Measurements from ENCODE around the gene CXCL16. TPM values are rescaled to one million over a fixed set of nuclear protein-coding genes. Genes with fewer than 3 reads are reported as not detected.

CXCL16 gene
- total RNA-seq, 1 experiment from 2014 or later: 4.5 TPM

DNA sequence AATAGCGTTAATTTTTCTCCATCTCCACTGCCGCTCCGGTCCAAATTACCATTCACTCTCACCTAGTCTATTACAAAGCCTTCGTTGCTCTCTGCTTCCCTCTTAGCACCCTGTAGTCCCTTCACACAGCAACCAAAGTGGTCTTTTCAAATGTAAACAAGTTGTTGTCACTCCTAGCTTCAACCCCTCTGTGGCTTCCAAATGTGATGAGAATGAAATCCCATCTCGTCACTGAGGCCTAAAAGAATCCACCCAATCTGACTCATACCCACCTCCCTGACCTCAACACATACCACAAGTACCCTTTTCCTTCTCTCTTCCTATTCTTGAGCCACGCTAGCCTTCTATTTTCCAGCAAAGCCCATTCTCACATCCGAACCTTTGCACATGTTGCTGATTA lies 33.6 kb downstream of the CXCL16 start:
- no peak overlapping the region for H2BK20ac ChIP-seq (ENCODE audit: low read depth, low read length, poor library complexity, severe bottlenecking)
- H2BK5ac ChIP-seq (ENCODE audit: insufficient read length, low read length): no peak overlapping the region
- H4K91ac ChIP-seq (ENCODE audit: insufficient read length, low read depth, low read length): no peak overlapping the region
- H3K27ac ChIP-seq (ENCODE audit: insufficient read length, low read depth, low read length): peak overlapping the region; percentile 64
- H3K4me2 ChIP-seq (ENCODE audit: insufficient read depth, insufficient read length, low read length): no peak overlapping the region
- H3K9me3 ChIP-seq (ENCODE audit: control insufficient read depth, low read depth, low read length): no peaks in the 10 kb centered on the region
- H3K27ac Mint-ChIP-seq: peak overlapping the region; percentile 52 to 95 (median 62)
- no peak overlapping the region for H3K4ac ChIP-seq (ENCODE audit: low read depth, low read length)
- no peak overlapping the region for H2BK12ac ChIP-seq (ENCODE audit: insufficient read length, low read depth, low read length)
- H3K4me1 ChIP-seq (ENCODE audit: insufficient read depth, low read length): no peaks in the 10 kb centered on the region; the same call in 1 of the 2 replicates
- H3K18ac ChIP-seq (ENCODE audit: insufficient read length, low read depth, low read length): no peak overlapping the region
- H3K36me3 Mint-ChIP-seq (ENCODE audit: insufficient read depth in 1 of 3, low read depth in 3 of 3): peaks cover 3 to 9% (median 9%) of the 10 kb centered on the region in 3 experiments; a peak in 5 of 7 replicates
- H3K4me3 Mint-ChIP-seq: peak overlapping the region; percentile 8 to 58
- H3K9me3 Mint-ChIP-seq: peaks cover 0 to 4% of the 10 kb centered on the region in 2 experiments; a peak in 3 of 5 replicates
- H2BK15ac ChIP-seq (ENCODE audit: low read depth, low read length): no peak overlapping the region
- no peak overlapping the region for H3K14ac ChIP-seq (ENCODE audit: insufficient read depth, low read length)
- H3K23me2 ChIP-seq (ENCODE audit: insufficient read length, low read depth, low read length, poor library complexity, severe bottlenecking): peaks cover 16% of the 10 kb centered on the region
- H3K27me3 ChIP-seq (ENCODE audit: insufficient read depth, low read length): no peaks in the 10 kb centered on the region
- H2AK5ac ChIP-seq (ENCODE audit: insufficient read length, low read length): no peak overlapping the region
- H4K20me1 ChIP-seq (ENCODE audit: control insufficient read depth, insufficient read depth, insufficient read length): no peaks in the 10 kb centered on the region
- H3K79me1 ChIP-seq (ENCODE audit: insufficient read depth, low read depth, low read length, poor library complexity, severe bottlenecking): peaks cover 10% of the 10 kb centered on the region
- peaks cover 45 to 53% of the 10 kb centered on the region in 2 experiments for H3K4me1 Mint-ChIP-seq
- whole genome bisulfite sequencing (ENCODE audit: extremely low coverage, insufficient read length, low lambda C conversion rate): no CpG with 5 or more reads among the region's 7 CpGs
- peaks cover 6% of the 10 kb centered on the region for H3K27me3 Mint-ChIP-seq (ENCODE audit: low read depth)
- no peak overlapping the region for H4K8ac ChIP-seq (replicated peaks; ENCODE audit: insufficient read length, low read depth, low read length)
- H3K9ac ChIP-seq (ENCODE audit: extremely low read depth, insufficient read length, low read length): no peak overlapping the region
- peaks cover 19% of the 10 kb centered on the region; the same call in 1 of the 2 replicates for H3K79me2 ChIP-seq (ENCODE audit: insufficient read depth, low read length)
- H3K56ac ChIP-seq (ENCODE audit: insufficient read length, low read depth, low read length): no peak overlapping the region
- peak; percentile 65 for DNase-seq
- no peak overlapping the region for H3K23ac ChIP-seq (ENCODE audit: insufficient read length, low read depth, low read length)
- H2BK120ac ChIP-seq (ENCODE audit: low read depth, low read length, poor library complexity, severe bottlenecking): no peak overlapping the region
- no peak overlapping the region for H2AFZ ChIP-seq (ENCODE audit: low read length)
- no peak overlapping the region for H4K5ac ChIP-seq (ENCODE audit: insufficient read length, low read depth, low read length)
- TF ChIP-seq, protein P1, sequence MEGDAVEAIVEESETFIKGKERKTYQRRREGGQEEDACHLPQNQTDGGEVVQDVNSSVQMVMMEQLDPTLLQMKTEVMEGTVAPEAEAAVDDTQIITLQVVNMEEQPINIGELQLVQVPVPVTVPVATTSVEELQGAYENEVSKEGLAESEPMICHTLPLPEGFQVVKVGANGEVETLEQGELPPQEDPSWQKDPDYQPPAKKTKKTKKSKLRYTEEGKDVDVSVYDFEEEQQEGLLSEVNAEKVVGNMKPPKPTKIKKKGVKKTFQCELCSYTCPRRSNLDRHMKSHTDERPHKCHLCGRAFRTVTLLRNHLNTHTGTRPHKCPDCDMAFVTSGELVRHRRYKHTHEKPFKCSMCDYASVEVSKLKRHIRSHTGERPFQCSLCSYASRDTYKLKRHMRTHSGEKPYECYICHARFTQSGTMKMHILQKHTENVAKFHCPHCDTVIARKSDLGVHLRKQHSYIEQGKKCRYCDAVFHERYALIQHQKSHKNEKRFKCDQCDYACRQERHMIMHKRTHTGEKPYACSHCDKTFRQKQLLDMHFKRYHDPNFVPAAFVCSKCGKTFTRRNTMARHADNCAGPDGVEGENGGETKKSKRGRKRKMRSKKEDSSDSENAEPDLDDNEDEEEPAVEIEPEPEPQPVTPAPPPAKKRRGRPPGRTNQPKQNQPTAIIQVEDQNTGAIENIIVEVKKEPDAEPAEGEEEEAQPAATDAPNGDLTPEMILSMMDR (conservative IDR thresholded peaks at IDR 0.05): no peak
- H3T11ph ChIP-seq (ENCODE audit: low read length): no peak overlapping the region

All from H9 (cell line).